Hematopoietic multipotent progenitor cell treated with erythropoietin and hydrocortisone succinate and interleukin-3 and kit ligand, for 15 days (in vitro differentiated cells): ENCODE measurements around the gene KRT39.
"Not testable (repeated sequence)": the region's sequence is repeated elsewhere in the genome, so short reads cannot be mapped to it uniquely, and the experiment has no call there.

Source experiments
- DNase-seq: peaks from one replicate; pipeline ENCODE4 v3.0.0-alpha.2; 2015; ENCODE audit warnings: low spot score

The KRT39 gene

DNA sequence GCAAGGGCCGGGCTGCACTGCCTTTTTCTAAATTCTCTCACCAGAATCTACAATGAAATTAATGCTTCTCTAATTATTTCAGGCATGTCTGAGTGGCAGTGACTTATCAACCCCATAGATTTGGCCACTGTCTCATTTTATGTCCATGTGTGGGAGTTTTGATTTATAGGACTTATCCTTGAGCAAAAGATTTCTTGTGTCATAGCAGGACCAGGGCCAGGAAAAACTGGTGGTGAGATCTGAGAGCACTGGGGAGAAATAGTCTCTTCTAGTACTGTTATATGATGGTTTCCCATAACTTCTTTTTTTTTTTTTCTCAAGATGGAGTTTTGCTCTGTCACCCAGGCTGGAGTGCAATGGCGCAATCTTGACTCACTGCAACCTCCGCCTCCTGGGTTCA, 27.8 kb downstream of the KRT39 start:
- no peak for DNase-seq

DNA sequence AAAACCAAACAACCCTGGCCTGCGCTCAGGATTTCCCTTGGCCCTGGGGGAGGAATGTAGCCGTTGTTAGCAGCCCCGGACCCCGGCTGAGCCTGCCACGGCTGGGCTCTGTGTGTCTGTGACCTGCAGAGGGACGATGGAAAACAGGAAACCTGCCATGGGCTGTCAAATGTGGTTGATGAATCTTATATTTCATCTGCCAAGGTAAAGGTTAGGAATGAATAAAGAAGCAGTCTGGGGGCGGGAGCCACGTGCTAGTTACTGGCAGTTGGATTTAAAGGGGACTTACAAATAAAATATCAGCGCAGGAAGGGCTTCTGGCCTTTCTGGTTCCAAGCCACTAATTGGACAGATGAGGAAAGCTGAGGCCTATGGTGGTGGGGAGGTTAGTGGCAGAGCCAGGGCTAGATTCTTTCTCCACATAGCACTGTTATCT, 29.3 kb downstream of the KRT39 start, which contains the start of gene KRT23:
TSS of gene KRT23 (minus strand) at position 263 of the 436 bp plus-strand sequence. CDS start 1,043 bp downstream, outside the sequence.
- no peak for DNase-seq

DNA sequence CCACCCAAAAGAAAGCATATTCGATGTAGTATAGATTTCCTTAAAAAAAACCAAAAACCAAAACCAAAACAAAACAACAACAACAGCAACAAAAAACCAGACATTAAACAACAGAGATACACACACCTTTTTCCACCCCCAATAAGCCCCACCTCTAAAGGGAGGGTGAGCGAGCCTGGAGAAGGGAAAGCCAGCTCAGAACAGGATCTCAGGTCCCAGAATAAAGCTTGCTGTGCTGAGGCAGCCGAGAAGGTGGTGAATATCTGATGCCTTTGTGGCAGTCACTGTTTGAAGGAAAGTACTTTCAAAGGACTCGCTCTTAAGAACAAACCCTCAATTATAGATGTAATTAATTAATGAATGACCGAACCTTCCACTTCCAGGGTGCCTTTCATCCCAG, 29.8 kb downstream of the KRT39 start:
- no peak for DNase-seq

DNA sequence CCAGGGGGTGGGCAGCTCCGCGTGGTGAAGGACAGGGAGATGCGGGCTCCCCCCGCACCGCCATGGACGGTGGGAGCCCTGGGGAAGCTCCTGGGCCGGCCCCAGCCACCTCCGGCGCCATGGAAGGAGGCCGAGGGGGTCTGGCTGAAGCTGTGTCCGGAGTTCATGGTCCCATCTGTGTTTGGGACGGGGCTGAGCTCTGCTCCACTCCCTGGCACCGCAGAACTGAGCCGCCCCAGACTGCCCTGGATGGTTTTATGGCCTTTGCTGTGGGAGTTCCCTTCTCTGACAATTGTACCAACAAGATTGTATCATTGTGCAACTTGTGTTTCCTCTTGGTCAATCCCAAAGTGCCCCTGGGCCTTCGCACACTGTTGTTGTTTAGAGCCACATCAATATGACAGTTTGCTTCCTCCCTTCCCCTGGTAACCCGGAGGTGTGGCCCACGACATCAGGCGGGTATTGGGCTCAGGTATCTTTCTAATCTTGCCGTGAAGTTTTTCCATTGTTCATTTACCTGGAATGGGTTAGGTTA, 30.2 kb downstream of the KRT39 start:
- DNase-seq, result no peak

DNA sequence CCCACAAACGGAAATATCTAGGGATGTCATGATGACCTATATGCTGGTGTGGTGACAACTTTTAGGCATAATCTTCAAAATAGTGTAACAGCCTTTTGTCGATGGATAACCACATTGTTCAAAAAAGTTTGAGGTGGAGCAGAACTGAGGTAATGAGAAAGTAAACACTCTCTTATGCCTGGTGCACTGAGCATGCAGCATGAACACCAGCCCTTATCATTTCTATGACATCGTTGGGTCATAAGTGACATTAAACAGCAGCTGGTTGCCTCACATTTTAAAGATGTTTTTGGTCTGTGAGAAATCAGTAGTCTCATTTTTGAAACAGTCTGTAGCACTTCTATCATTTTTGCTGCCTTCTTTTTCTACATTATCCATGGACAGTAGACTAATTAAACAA, 31.1 kb downstream of the KRT39 start:
- no peak for DNase-seq

DNA sequence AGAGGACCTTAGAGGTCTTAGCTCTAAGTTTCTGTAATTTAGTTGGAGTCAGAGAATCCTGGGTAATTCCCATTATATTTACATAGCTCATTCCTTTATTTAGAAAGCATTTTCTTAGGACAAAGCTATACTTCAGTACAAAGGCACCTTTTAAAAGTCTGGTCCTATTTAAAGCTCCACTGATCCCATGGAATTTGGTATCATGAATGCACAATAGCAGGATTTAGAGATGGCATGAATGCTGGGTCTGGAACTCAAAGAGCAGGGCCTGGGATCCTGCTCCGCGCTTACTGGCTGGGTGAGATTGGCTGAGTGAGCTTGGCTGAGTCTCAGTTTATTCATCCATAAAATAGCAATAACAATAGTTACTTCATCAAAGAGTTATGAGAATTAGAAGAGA, 34.1 kb downstream of the KRT39 start:
- DNase-seq, result no peak

DNA sequence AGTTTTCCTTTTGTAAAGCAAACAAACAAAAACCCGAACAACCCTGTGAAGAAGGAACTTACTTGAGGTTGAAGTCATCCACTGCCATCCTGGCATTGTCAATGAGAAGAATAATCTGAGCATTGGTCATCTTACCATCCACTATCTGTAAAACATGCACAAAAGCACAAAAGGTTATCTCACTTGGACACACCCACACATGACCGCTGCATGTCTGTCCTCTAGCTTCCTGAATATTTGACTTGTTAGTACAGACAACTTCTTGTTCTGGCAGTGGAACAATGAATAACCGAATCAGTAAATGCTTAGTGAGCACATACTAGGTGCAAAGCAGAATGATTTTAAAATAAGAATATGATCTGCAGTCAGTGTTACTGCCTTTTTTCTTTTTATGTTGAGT, 35.4 kb downstream of the KRT39 start:
- no peak for DNase-seq

DNA sequence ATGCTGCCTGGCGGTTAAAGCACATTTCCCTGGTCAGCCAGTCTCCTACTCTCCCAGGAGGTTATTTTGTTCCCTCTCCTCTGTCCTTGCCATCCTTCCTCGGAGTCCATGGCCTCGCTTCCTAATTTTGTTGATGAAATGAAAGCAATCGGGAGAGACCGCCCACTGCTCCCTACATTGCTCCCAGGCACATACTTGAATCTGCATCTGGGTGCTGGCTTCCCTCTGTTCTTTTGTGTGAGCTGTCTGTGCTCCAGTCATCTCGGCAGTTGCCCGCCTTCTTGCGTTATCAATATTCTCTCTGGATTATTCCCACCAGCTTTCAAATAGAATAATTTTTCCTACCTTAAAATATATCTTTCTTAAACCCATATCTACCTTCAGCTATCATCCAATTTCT, 40.4 kb downstream of the KRT39 start:
- DNase-seq, result no peak

DNA sequence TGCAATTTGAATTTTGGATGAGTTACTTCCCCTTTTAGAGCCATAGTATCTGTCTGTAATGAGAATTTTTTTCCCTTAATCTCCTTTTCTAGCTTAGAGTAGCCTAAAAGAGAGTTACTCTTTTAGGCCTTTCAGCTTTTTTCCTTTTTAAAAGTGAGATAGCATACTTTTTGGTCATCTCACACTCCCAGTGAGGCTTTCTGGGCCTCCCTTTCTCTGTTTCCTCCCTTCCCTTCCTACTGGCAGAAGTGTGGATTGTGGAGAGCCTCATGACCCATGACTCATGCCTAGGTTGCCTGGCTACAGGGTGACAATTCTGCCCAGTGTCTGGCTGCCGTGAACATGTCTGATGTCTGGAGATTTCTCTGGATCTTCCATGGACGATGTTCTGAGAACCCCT, 44.5 kb downstream of the KRT39 start:
- DNase-seq, result no peak

DNA sequence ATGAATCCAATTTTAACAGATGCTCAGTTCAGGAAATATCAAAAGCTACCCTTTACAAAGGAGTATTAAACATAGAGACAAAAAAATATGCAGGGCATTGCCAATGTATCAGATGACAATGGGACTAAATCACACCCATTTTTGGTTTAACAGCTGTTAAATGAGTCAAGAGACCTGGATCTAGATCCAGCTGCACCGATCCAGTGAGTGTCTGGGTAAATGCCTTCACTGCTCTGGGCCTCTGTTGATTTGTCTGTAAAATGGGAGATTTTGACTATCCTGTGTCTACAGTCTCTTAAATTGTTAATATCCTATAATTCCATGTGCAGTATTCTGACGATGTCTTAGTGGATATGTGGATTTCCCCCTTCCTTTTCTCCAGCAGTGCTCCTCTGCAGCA, 45.7 kb downstream of the KRT39 start:
- no peak for DNase-seq

DNA sequence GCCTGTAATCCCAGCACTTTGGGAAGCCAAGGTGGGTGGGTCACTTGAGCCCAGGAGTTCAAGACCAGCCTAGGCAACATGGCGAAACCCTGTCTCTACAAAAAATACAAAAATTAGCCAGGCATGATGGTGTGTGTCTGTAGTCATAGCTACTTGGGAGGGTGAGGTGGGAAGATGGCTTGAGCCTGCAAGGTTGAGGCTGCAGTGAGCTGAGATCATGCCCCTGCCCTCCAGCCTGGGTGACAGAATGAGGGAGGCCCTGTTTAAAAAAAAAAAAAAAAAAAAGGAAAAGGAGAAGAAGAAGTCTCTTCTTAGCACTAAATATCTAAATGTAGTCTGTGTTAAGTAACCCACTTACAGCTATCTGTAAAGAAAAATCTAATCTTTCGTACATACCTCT, 49.6 kb downstream of the KRT39 start:
- not testable (repeated sequence) for DNase-seq

DNA sequence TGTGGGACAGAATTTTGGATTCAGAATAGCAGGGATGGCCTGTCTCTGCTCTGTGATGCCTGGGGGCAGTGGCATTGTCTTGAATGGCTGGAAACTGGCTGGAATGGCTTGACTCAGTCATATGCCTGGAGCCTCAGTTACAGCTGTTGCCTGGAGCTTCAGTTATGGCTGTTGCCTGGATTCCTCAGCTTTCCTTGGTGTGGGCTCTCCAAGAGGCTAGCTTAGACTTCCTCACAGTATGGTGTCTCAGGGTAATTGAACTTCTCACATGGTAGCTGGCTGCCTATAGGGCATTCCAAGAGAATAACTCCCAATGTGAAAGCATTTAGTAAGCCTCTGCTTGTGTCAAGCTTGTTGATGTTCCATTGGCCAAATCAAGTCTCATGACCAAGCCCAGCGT, 50.4 kb downstream of the KRT39 start:
- DNase-seq, result no peak

DNA sequence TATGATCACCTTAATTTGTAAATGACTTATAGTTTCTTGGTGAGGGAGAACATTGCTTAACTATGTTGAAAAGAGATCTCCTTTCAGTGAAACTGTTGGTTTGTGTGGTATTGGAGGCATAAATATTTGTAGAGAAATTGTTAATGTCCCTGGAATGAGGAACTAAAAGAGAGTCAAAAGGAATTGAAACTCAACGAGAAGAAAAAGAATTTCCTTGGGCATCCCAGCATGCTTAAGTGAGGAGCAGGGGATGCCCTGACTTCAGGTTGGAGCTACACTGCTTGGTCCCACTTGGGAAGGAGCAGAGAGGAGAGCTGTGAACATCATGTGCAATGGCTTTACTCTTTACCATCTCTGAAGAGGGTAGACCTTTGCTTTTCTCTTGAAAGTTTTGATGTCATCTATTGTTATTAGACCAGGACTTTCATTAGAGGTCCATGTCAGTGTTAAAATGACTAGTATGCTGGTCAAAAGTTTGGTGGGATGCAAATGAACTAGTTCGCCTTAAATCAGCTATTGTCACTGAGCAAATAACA, 51.0 kb downstream of the KRT39 start:
- no peak for DNase-seq

DNA sequence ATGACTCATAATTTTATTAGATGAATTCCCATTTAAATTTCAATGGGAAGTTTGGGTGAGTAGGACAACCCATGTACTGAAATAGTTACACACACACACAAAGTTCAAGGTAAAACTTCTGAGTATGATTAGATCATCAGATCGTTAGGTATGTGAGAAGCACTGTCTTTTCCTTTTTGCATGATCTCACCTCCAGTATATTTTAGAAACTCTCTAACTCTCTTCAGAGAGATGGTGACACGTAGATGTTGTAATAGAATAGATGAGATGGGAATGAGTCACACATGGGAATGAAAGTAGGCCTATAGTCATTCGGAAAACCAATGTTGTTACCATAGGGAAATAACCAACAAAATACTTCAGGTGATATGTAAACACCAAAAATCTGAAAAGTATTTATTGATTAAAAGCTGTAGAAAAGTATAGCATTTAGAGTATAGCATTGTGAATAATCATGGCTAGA, 51.5 kb downstream of the KRT39 start:
- DNase-seq, result no peak

DNA sequence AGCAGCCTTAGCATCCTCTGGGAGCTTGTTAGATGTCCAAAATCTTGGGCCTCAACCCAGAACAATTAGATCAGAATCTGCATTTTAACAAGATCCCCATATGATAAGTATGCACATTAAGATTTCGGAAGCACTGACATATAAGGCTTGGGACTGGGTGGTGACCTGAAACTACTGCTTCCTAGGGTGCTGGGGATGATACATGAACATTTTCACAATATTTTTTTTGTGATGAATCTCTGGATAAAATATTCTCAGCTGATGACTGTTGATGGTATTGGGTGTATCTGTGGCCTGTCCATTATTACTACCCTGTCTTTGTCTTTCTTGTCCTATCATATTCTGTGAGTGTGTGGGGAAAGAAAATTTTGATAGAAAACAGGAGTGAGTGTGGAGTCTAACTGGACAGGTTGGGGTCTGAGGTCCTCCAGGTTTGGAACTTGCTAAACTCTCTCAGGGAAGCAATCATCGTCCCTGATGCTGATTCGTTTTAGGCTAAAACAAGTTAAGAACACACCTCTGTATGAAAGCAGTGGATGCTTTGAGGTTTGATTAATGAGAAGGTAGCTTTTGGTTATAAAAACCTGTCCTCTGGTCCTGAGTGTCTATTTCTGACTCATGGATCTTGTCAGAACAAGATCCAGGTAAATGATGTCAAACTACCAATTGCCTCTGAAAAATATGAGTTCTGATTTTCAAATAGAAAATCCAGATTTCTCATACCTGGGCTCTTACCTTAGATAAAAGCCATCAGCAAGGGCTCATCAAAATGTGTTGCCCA, 52.5 kb downstream of the KRT39 start:
- DNase-seq, result no peak

DNA sequence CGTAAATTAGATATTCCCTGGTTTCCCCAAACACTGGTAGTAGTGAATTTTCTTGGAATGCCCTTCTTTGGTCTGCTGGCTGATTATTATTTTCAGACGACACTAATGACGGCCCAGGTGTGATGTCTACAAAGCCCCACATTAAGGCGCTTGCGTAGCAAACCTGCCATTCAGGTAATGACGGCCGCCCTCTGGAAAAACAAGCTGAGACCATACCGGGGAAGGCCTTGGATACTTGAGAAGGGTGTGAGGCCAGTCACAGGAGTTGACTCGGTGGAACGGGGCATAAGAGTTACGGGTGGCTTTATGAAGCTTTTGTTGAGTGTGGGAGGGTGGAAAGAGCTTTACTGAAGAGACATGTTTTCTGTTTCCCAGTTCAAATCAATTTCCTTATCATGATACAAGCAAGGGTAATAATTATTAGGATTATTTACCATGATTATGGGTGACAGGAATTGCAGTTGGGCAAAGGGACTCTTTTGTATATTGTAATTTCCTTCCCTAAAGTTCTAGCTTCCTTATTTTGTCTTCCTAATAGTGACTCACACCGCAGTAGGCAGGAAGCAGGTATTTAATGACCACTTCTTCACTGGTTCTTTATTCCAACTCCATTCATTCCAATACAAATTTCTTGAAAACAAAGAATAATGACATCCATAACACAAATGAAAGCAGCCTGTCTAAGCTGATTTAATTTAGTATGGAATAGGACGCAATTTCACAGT, 54.1 kb downstream of the KRT39 start:
- DNase-seq, result no peak

DNA sequence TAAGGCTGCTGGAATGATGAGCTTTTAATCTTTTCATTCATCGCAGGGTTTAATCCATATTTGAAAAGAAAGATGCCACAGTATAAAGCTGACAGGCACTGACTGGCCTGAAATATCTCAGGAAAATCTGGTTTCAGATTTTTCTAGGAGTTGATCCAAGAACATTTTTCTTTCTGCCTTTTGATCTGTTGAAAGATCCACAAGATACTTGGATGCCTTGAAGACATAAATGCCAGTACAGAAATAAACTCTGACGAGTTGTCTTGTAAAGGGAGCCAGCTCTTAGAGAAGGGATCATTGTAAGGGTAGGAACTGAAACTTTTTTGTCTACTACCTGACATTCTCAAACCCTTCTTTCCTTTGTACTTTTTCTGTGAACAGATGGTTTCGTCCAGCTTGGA, 56.3 kb downstream of the KRT39 start:
- DNase-seq, result no peak

DNA sequence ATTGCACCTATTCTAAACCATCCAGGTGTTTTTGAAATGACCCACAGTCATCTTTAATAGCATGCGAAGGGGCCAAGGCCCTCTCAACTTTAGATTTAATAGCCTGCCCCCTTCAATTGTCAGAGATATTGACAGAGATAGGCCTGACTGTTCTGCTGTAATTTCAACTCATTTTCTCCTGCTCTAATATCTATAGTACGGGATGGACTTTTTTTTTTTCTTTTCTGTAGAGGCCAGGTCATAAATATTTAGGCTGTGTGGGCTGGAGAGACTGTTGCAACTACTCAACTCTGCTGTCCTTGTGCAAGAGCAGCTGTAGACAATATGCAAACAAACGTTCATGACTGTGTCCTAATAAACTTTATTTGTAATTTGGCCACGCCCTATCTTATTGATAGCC, 57.0 kb downstream of the KRT39 start:
- DNase-seq, result no peak

DNA sequence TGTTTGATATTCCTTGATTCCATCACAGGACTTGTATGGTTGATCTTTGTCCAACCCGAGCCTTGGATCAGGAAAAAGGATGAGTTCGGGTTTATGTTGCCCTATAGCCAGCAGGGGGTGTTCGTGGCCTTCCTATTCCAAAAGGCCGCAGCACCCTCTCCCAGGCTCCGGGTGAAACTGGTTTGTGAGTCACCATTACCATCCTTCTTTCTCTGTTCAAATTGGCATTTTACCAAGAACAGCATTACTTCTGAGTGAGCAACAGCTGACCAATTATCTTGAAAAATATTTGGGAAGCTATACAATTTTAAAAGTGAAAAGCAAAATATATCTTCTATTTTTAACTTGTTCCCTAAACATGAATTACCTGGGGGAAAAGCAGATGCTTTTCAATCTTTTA, 57.4 kb downstream of the KRT39 start:
- peak; percentile 39 for DNase-seq
